ENCODE measurements around the gene WNT2B.
A peak's percentile ranks its signal among the peaks of the same experiment; 100 is the strongest.

WNT2B gene

DNA sequence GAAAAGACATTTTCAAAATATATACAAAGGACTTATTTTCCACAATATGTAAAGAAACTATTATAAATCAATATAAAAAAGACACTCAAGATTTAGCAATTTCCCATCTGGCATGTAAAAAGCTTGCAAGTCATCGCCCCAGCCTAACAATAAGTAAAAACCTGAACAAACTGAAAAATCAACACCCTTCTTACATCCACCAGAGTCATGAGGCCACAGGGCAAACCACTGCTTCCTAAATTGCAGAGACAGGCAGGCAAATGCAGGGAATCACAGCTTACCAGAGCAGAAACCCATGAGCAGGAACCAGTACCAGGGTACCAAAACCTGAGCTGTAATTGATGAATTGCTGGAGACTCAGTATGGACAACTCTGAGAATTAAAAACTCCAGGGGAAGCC, 16.7 kb upstream of the WNT2B start:
- no peak for DNase-seq (ENCODE audit: low read depth)
- TF ChIP-seq, protein P1, sequence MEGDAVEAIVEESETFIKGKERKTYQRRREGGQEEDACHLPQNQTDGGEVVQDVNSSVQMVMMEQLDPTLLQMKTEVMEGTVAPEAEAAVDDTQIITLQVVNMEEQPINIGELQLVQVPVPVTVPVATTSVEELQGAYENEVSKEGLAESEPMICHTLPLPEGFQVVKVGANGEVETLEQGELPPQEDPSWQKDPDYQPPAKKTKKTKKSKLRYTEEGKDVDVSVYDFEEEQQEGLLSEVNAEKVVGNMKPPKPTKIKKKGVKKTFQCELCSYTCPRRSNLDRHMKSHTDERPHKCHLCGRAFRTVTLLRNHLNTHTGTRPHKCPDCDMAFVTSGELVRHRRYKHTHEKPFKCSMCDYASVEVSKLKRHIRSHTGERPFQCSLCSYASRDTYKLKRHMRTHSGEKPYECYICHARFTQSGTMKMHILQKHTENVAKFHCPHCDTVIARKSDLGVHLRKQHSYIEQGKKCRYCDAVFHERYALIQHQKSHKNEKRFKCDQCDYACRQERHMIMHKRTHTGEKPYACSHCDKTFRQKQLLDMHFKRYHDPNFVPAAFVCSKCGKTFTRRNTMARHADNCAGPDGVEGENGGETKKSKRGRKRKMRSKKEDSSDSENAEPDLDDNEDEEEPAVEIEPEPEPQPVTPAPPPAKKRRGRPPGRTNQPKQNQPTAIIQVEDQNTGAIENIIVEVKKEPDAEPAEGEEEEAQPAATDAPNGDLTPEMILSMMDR (IDR thresholded peaks at IDR 0.05; ENCODE audit: low read length, missing control alignments) = no peak
- no peak overlapping the region for H3K4me3 ChIP-seq (replicated peaks; ENCODE audit: low read depth, low read length)

DNA sequence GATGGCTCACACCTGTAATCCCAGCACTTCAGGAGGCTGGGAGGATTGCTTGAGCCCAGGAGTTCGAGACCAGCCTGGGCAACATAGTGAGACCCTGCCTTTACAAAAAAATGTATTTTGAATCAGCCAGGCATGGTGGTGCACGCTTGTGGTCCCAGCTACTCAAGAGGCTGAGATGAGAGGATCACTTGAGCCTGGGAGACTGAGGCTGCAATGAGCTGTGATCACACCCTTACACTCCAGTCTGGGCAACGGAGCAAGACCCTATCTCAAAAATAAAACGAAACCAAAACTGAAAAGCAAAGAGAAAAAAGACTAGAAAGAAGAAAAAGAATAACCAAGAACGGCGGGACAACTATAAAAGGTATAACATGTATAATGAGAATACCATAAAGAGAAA, 15.4 kb upstream of the WNT2B start:
- DNase-seq (ENCODE audit: low read depth) = no peak
- TF ChIP-seq, protein P1 (IDR thresholded peaks at IDR 0.05; ENCODE audit: low read length, missing control alignments) = no peak
- H3K4me3 ChIP-seq (replicated peaks; ENCODE audit: low read depth, low read length) = no peak overlapping the region

DNA sequence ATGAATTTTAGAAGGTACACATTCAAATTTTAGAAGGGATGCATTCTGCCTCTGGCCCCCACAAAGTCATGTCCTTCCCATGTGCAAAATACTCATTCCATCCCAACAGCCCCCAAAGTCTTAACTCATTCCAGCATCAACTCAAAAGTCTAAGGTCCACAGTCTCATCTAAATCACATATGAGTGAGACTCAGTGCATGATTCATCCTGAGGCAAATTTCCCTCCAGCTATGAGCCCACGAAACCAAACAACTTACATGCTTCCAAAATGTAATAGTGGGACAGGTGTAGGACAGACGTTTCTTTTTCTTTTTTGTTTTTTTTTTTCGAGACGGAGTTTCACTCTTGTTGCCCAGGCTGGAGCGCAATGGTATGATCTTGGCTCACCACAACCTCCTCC, 12.5 kb upstream of the WNT2B start:
- no peak overlapping the region for H3K4me3 ChIP-seq (replicated peaks; ENCODE audit: low read depth, low read length)
- DNase-seq (ENCODE audit: low read depth) = no peak

DNA sequence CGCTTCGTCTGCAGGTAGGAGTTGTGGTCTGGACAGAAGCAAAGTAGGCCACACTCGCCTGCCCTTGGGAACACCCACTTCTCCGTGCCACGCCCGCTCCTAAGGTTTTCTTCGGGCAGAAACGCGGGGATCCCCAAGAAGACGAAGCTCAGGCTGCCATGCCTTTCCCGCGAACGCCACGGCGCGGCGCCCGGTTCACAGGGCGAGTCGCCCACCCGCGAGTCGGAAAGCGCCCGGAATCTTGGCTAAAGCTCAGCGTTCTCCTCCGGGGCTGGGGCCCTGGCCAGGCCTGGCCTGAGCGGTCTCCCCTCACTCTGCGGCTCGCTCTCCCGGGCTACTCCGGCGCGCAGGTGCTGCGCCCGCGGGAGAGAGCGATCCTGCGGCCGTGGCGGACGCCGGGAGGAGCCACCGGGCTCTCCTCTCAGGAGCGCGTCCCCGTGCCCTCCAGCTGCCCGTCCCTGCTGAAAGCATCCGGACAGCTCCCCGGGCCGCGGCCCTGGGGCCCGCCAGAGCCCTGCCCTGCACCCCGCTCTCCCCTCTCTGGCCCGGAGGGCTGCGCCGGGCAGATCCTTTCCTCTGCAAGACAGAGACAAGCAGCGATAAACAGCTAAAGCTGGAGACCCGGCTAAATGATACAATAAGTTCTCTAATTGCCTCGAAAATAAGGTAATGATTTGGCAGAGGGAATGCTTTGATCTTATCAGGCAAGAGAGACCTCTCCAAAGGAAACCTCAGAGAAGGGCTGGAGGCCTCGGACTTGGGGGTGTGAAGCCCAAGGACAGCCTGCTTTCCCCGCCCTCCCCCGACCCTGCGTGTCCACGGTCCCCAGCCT, 6.7 kb upstream of the WNT2B start:
- TF ChIP-seq, protein P1 (IDR thresholded peaks at IDR 0.05; ENCODE audit: low read length, missing control alignments) = peak; percentile 81
- H3K4me3 ChIP-seq (replicated peaks; ENCODE audit: low read depth, low read length) = peak overlapping the region; percentile 56
- peak; percentile 72 for DNase-seq (ENCODE audit: low read depth)

More for the DNA sequence above, 12.5 kb upstream of the WNT2B start:
- TF ChIP-seq, protein P1 (IDR thresholded peaks at IDR 0.05; ENCODE audit: low read length, missing control alignments) = no peak

DNA sequence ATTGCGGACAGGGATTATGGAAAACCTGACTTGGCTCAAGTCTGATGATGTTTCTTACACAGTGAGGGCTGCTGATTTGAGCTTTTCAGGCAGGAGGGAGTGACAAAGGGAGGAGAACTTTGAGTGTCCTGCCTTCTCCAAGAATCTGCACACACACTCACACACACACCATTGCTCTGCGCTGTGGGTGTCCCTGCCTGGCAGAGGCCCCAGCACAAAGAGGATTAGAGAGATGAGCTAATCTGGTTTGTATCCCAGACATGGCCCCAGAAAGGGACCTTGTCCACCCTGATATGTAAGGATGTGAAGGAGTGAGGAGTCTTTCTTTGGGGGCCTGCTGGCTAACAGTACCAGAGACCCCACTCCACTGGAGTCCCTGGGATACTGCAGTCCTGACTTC, 5.9 kb upstream of the WNT2B start:
- peak; percentile 22 for DNase-seq (ENCODE audit: low read depth)
- TF ChIP-seq, protein P1 (IDR thresholded peaks at IDR 0.05; ENCODE audit: low read length, missing control alignments) = no peak
- H3K4me3 ChIP-seq (replicated peaks; ENCODE audit: low read depth, low read length) = no peak overlapping the region

DNA sequence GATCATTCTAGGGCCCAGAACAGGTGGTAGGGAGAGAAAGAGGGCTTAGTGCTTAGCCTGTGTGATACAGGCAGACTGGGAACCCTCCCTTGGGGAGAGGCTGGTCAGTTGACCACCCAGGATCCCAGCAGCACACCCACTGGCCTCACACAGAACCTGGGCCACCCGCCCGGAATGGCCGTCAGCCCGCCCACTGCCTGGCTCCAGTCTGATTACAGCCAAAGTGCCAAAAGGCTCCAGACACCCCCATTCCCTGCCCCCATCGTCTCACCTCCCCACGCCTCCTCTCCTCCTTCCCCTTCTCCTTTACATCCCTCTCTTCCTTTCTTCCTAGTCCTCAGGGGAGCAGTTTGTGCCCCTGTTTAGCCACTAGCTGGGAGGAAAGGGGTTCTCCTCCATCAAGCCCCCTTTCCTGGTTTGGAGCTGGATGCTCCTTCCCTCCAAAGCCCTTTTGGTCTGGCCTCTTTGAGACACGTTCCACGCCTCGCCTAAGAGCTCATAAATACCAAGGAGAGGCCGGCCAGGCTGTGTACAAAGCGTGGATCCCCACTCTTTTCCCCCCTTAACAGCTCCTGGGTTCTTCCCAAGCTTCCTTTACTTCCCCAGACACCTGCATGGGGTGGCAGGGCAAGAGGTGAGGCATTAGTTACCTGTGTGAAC, 4.6 kb upstream of the WNT2B start:
- H3K4me3 ChIP-seq (replicated peaks; ENCODE audit: low read depth, low read length) = no peak overlapping the region
- TF ChIP-seq, protein P1 (IDR thresholded peaks at IDR 0.05; ENCODE audit: low read length, missing control alignments) = no peak

More for the DNA sequence above, 4.6 kb upstream of the WNT2B start:
- no peak for DNase-seq (ENCODE audit: low read depth)

Measured in fibroblast of pulmonary artery (primary cell).